ENCODE data around the gene GLOD4. TPM values are rescaled to one million over a fixed set of nuclear protein-coding genes. Genes with fewer than 3 reads are reported as not detected.

Gene GLOD4
- total and polyA plus RNA-seq, 9 donors: 22.1 to 90.6 (median 46.0) TPM

DNA sequence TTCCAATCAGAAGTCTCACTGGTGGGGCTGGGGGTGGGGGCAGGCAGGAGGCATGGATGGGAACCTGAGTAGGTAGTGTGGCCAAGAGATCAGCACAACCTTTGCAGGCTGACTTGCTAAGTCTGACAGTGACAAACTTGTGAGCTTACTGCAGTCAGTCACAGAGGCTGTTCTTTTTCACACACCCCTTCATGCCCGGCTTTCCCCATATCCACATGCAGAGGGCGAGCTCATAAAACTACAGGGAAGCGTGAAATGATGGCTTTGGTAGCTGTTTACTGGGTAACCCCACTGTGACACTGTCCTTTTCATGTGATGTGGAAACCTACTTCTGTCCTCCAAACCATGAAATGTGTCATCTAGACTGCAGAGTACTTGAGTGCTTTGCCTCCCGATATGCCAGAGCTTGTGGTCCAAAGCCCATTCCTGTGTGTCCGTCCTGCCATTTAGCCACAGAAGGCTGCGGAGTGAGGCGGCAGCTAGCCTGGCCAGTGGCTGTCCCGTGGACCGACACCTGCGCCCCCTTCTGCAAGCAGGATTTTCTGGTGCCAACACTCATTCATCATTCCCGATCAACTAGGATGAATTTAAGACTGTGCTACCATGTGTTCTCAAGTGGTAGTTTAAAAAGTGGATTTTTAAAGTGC, 39.8 kb downstream of the GLOD4 start:
- Histone ChIP-seq H3K27ac (no peak overlapping the region), H3K36me3 (no peaks in the 10 kb centered on the region), H3K27me3 (no peaks in the 10 kb centered on the region), H3K9me3 (no peaks in the 10 kb centered on the region), H3K4me1 (ENCODE audit: insufficient read depth) (no peaks in the 10 kb centered on the region), H3K4me3 (no peak overlapping the region)
- DNase-seq: no peak
- intact Hi-C loops (cut with DNase I): no loop called here
- 86 to 91% (median 86%) methylated on average over 11 of the region's 11 CpGs for whole genome bisulfite sequencing, 3 donors
- TF ChIP-seq EP300 (IDR thresholded peaks at IDR 0.05): no peak
- TF ChIP-seq, protein P1, sequence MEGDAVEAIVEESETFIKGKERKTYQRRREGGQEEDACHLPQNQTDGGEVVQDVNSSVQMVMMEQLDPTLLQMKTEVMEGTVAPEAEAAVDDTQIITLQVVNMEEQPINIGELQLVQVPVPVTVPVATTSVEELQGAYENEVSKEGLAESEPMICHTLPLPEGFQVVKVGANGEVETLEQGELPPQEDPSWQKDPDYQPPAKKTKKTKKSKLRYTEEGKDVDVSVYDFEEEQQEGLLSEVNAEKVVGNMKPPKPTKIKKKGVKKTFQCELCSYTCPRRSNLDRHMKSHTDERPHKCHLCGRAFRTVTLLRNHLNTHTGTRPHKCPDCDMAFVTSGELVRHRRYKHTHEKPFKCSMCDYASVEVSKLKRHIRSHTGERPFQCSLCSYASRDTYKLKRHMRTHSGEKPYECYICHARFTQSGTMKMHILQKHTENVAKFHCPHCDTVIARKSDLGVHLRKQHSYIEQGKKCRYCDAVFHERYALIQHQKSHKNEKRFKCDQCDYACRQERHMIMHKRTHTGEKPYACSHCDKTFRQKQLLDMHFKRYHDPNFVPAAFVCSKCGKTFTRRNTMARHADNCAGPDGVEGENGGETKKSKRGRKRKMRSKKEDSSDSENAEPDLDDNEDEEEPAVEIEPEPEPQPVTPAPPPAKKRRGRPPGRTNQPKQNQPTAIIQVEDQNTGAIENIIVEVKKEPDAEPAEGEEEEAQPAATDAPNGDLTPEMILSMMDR (IDR thresholded peaks at IDR 0.05): no peak
- no peak for TF ChIP-seq POLR2A (IDR thresholded peaks at IDR 0.05)

DNA sequence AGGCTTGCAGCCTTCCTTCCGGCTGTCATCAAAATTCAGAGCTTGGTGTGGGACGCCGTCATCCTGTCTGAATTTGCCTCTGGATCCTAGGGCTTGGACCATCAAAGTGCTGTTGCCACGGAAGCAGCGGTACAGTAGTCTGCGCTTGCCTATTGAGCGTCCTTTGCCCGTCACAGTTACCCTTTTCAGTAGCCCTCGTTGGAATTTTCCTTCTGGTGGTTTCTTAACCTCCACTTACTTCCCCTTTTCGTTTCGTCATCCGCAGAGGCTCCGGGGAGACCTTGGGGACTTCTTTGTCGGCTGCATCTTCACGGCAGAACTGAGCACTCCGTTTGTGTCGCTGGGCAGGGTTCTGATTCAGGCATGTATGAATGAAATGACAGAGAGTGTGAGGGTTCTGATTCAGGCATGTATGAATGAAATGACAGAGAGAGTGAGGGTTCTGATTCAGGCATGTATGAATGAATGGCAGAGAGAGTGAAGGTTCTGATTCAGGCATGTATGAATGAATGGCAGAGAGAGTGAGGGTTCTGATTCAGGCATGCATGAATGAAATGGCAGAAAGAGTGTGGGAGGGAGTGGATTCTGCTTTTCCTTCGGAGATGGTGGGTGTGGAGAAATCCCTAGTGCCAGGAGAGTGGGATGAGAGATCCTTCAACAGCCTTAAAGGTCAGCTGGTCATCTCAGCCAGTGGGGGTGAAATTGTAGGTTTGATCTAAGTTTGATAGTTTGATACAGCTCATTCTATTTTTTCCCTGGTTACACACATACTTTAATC, 41.7 kb downstream of the GLOD4 start:
- Histone ChIP-seq H3K4me3 (no peak overlapping the region), H3K27ac (no peak overlapping the region), H3K9me3 (no peaks in the 10 kb centered on the region), H3K27me3 (no peaks in the 10 kb centered on the region), H3K36me3 (no peaks in the 10 kb centered on the region), H3K4me1 (ENCODE audit: insufficient read depth) (no peaks in the 10 kb centered on the region)
- TF ChIP-seq POLR2A (IDR thresholded peaks at IDR 0.05) (no peak), EP300 (IDR thresholded peaks at IDR 0.05) (no peak)
- TF ChIP-seq, protein P1 (IDR thresholded peaks at IDR 0.05): no peak
- DNase-seq: no peak
- 81 to 85% (median 84%) methylated on average over 18 of the region's 18 CpGs for WGBS, 3 donors
- intact Hi-C loops (cut with DNase I): no loop called here

DNA sequence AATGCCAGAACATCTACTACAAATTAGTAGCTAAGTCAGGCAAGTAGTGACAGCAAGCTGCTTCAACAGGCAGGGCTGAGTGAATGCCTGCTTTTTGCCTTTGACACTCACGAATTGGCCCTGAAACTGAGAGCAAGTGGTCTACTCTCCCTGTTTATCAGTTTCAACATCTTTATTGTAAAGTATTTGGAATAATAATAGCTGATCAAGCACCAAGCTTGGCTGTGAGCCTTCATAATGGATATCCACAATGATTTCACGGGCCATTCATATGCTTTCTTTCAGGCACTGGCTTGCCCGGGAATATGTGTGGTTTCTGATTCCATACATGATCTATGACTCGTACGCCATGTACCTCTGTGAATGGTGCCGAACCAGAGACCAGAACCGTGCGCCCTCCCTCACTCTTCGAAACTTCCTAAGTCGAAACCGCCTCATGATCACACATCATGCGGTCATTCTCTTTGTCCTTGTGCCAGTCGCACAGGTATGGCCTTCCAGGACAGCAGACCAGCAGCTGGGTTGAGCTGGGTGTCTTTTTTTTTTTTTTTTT, 44.4 kb downstream of the GLOD4 start:
- TF ChIP-seq POLR2A (IDR thresholded peaks at IDR 0.05) (no peak), EP300 (IDR thresholded peaks at IDR 0.05) (no peak)
- TF ChIP-seq, protein P1 (IDR thresholded peaks at IDR 0.05): no peak
- no peak overlapping the region for H3K4me3 ChIP-seq
- no peaks in the 10 kb centered on the region for H3K36me3 ChIP-seq
- intact Hi-C loops (cut with DNase I): no loop called here
- H3K27ac ChIP-seq: no peak overlapping the region
- no peaks in the 10 kb centered on the region for H3K9me3 ChIP-seq
- 93 to 94% (median 94%) methylated on average over 13 of the region's 13 CpGs for WGBS, 3 donors
- peaks cover 2% of the 10 kb centered on the region for H3K4me1 ChIP-seq (ENCODE audit: insufficient read depth)
- no peaks in the 10 kb centered on the region for H3K27me3 ChIP-seq
- no peak for DNase-seq

DNA sequence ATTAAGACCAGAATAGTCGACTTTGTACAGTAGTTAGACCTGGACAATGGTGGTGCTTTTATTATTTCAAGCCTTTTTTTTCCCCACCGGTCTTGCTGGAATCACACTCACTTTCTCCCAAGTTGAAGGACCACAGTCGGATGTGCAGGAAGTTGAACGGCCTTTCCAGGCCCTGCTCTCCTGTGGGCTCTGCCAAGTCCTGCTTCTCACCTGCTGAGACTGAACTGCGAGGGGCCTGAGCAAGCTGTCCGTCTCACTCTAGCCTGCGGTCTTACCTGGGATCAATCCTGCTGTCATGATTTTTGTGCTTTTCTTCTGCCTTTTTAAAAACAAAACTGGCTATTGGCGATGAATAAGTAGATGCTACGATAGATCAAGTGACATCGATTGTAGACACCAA, 48.3 kb downstream of the GLOD4 start:
- H3K4me3 ChIP-seq: no peak overlapping the region
- WGBS, 3 donors: 64 to 75% (median 66%) methylated on average over 10 of the region's 10 CpGs
- peaks cover 2% of the 10 kb centered on the region for H3K4me1 ChIP-seq (ENCODE audit: insufficient read depth)
- no peaks in the 10 kb centered on the region for H3K27me3 ChIP-seq
- no peak overlapping the region for H3K27ac ChIP-seq
- H3K9me3 ChIP-seq: no peaks in the 10 kb centered on the region
- H3K36me3 ChIP-seq: no peaks in the 10 kb centered on the region
- no peak for TF ChIP-seq POLR2A (IDR thresholded peaks at IDR 0.05)
- TF ChIP-seq EP300 (IDR thresholded peaks at IDR 0.05): no peak
- TF ChIP-seq, protein P1 (IDR thresholded peaks at IDR 0.05): no peak
- DNase-seq: no peak
- intact Hi-C loops (cut with DNase I): no loop called here

All from ovary (tissue), 9 donors.